ENCODE data around the gene SHOX. TPM values are rescaled to one million over a fixed set of nuclear protein-coding genes. Genes with fewer than 3 reads are reported as not detected.

The SHOX gene
- total and polyA plus RNA-seq, 12 donors = not detected

DNA sequence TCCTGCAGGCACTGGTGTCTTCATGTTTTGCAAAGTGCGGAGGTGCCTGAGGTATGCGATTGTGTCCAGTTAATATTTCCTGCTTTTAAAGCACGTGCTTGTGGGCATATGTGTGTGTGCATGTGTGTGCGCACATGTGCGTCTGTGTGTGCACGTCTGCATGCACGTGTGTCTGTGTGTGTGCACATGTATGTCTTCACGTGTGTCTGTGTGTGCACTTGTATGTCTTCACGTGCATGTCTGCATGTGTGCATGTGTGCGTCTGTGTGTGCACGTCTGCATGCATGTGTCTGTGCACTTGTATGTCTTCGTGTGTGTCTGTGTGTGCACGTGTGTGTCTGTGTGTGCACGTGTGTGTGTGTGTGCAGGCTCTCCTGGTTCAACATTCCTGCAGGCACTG lies 49.5 kb downstream of the SHOX start:
- Histone ChIP-seq H3K9me3 (replicated peaks in 1 of 3) (no peaks in the 10 kb centered on the region), H3K36me3 (replicated peaks in 1 of 2) (no peaks in the 10 kb centered on the region), H3K27ac (no peak overlapping the region), H3K4me3 (no peak overlapping the region), H3K27me3 (no peaks in the 10 kb centered on the region), H3K4me1 (replicated peaks in 1 of 2) (no peaks in the 10 kb centered on the region)
- DNase-seq = no peak
- WGBS, 4 donors = 83 to 88% (median 87%) methylated on average over 14 of the region's 14 CpGs
- intact Hi-C loops (cut with DNase I) = no loop called here
- TF ChIP-seq, protein P1, sequence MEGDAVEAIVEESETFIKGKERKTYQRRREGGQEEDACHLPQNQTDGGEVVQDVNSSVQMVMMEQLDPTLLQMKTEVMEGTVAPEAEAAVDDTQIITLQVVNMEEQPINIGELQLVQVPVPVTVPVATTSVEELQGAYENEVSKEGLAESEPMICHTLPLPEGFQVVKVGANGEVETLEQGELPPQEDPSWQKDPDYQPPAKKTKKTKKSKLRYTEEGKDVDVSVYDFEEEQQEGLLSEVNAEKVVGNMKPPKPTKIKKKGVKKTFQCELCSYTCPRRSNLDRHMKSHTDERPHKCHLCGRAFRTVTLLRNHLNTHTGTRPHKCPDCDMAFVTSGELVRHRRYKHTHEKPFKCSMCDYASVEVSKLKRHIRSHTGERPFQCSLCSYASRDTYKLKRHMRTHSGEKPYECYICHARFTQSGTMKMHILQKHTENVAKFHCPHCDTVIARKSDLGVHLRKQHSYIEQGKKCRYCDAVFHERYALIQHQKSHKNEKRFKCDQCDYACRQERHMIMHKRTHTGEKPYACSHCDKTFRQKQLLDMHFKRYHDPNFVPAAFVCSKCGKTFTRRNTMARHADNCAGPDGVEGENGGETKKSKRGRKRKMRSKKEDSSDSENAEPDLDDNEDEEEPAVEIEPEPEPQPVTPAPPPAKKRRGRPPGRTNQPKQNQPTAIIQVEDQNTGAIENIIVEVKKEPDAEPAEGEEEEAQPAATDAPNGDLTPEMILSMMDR (IDR thresholded peaks at IDR 0.05) = no peak
- TF ChIP-seq POLR2A (IDR thresholded peaks at IDR 0.05) = no peak

DNA sequence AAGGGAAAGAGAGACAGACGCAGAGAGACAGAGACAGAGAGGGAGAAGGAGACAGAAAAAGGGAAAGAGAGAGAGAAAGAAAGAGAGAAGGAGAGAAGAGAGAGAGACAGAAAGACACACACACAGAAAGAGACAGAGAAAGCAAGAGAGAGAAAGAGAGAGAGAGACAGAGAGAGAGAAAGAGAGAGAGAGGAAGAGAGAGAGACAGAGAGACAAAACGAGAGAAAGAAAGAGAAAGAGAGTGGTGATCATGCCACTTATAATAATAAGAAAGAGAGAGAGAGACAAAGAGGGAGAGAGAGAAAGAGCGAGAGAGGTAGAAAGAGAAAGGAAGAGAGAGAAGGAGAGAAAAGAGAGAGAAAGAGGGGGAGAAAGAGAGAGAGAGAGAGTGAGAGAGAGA lies 51.4 kb downstream of the SHOX start:
- no peaks in the 10 kb centered on the region for H3K4me1 ChIP-seq (replicated peaks in 1 of 2)
- WGBS, 4 donors = 66 to 77% (median 75%) methylated on average over 3 of the region's 3 CpGs
- no peak overlapping the region for H3K27ac ChIP-seq
- no peaks in the 10 kb centered on the region for H3K9me3 ChIP-seq (replicated peaks in 1 of 3)
- TF ChIP-seq, protein P1 (IDR thresholded peaks at IDR 0.05) = no peak
- TF ChIP-seq POLR2A (IDR thresholded peaks at IDR 0.05) = no peak
- no peak for DNase-seq
- no peak overlapping the region for H3K4me3 ChIP-seq
- intact Hi-C loops (cut with DNase I) = no loop called here
- no peaks in the 10 kb centered on the region for H3K27me3 ChIP-seq
- H3K36me3 ChIP-seq (replicated peaks in 1 of 2) = no peaks in the 10 kb centered on the region

DNA sequence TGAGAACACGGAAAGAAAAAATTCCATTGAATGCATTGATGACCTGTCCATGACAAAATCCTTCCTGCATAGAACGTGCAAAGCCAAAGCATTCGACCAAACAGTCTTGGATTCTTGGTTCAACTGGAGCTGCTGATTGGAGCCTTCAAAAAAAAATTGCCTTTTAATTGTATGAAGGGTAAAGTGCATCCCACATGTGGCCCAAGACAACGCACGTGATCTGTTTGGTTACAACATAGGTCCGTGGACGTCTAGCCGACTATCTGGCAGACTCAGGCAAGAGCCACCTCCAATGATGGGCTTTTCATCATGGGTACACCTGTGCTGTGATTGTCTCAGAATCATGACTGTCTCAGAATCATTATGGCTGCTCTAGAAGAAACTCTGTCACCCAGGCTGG lies 52.3 kb downstream of the SHOX start:
- no peaks in the 10 kb centered on the region for H3K27me3 ChIP-seq
- no peaks in the 10 kb centered on the region for H3K4me1 ChIP-seq (replicated peaks in 1 of 2)
- TF ChIP-seq POLR2A (IDR thresholded peaks at IDR 0.05) = no peak
- TF ChIP-seq, protein P1 (IDR thresholded peaks at IDR 0.05) = no peak
- no peaks in the 10 kb centered on the region for H3K36me3 ChIP-seq (replicated peaks in 1 of 2)
- no peak overlapping the region for H3K27ac ChIP-seq
- intact Hi-C loops (cut with DNase I) = no loop called here
- no peaks in the 10 kb centered on the region for H3K9me3 ChIP-seq (replicated peaks in 1 of 3)
- WGBS, 4 donors = 77 to 86% (median 81%) methylated on average over 8 of the region's 8 CpGs
- no peak overlapping the region for H3K4me3 ChIP-seq
- no peak for DNase-seq

DNA sequence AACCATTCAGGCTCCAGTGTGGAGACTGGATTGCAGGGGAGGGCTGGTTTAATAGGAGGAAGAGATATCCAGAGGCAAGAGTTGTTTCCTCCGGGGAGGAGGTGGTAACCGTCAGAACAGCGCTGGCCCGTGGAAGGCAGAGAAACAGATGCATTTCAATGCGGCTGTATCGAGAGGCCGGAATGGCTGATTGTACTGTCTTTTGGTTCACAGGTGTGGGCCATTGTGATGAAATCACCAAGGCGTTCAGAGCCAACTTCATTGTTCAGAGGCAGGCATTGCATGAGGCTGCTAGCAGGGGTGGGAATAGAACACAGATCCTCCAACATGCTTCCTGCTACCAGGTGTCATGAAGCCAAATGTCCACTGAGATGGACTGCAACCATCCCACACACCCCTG lies 53.0 kb downstream of the SHOX start:
- no peaks in the 10 kb centered on the region for H3K36me3 ChIP-seq (replicated peaks in 1 of 2)
- intact Hi-C loops (cut with DNase I) = no loop called here
- H3K27me3 ChIP-seq = no peaks in the 10 kb centered on the region
- 63 to 73% (median 67%) methylated on average over 7 to 8 of the region's 8 CpGs for WGBS, 4 donors
- no peaks in the 10 kb centered on the region for H3K9me3 ChIP-seq (replicated peaks in 1 of 3)
- no peak overlapping the region for H3K27ac ChIP-seq
- no peaks in the 10 kb centered on the region for H3K4me1 ChIP-seq (replicated peaks in 1 of 2)
- TF ChIP-seq, protein P1 (IDR thresholded peaks at IDR 0.05) = no peak
- no peak for TF ChIP-seq POLR2A (IDR thresholded peaks at IDR 0.05)
- no peak for DNase-seq
- H3K4me3 ChIP-seq = no peak overlapping the region
